ENCODE results near the gene HSCB.
"Not testable (repeated sequence)": the region's sequence is repeated elsewhere in the genome, so short reads cannot be mapped to it uniquely, and the experiment has no call there.

The HSCB gene

DNA sequence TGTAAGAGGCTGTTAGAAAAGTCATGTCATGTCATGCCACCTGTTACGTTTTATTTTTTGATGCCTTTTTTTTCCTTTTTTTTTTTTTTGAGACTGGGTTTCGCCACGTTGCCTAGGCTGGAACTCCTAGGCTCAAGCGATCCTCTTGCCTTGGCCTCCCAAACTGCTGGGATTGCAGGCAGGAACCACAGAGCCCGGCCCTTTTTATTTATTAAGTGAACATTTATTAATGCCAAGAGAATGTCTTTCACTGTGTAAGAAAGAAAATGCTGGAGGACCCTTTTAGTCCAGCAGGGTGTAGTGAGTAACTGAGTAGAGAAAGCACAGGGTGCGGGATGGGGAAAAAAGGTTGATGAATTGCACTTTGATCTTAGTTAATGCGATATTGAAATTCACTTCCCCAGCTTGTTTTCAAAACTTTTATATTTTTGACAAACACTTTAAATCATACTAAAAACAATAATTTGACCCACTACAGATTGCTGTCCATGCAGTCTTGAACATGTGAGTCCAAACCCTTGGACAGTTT lies 60.8 kb downstream of the HSCB start:
- TF ChIP-seq, protein P1, sequence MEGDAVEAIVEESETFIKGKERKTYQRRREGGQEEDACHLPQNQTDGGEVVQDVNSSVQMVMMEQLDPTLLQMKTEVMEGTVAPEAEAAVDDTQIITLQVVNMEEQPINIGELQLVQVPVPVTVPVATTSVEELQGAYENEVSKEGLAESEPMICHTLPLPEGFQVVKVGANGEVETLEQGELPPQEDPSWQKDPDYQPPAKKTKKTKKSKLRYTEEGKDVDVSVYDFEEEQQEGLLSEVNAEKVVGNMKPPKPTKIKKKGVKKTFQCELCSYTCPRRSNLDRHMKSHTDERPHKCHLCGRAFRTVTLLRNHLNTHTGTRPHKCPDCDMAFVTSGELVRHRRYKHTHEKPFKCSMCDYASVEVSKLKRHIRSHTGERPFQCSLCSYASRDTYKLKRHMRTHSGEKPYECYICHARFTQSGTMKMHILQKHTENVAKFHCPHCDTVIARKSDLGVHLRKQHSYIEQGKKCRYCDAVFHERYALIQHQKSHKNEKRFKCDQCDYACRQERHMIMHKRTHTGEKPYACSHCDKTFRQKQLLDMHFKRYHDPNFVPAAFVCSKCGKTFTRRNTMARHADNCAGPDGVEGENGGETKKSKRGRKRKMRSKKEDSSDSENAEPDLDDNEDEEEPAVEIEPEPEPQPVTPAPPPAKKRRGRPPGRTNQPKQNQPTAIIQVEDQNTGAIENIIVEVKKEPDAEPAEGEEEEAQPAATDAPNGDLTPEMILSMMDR (IDR thresholded peaks at IDR 0.05; ENCODE audit: control insufficient read depth, insufficient read depth, low read depth, low read length, missing control alignments) = no peak
- no peak overlapping the region for H3K4me3 ChIP-seq (ENCODE audit: control insufficient read depth, low read depth, low read length)
- no peak for DNase-seq (ENCODE audit: low read depth)

DNA sequence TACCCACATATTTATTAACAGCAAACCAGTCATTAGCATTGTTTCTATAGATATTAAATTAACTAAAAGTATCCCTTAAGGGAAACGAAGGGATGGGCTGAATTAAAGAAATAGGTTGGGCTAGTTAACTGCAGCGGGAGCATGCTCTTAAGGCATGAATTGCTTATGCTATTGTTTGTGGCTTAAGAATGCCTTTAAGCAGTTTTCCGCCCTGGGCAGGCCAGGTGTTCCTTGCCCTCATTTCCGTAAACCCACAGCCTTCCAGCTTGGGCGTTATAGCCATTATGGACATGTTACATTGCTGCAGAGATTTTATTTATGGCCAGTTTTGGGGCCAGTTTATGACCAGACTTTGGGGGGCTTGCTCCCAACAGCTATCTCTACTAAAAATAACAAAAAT lies 63.6 kb downstream of the HSCB start:
- not testable (repeated sequence) for DNase-seq (ENCODE audit: low read depth); H3K4me3 ChIP-seq (ENCODE audit: control insufficient read depth, low read depth, low read length)

All from AG09309 (cell line).